IPS-18a (cell line): ENCODE data around the gene NT5C2.

ENCODE experiments used
- H3K27ac ChIP-seq: one replicate; pipeline ENCODE4 v1.5.1; 2013; ENCODE audit warnings: low read length
- H3K27me3 ChIP-seq: one replicate; pipeline ENCODE4 v1.6.1; 2013; ENCODE audit warnings: mild to moderate bottlenecking, low read length; ENCODE audit not compliant: control insufficient read depth, insufficient read depth
- H3K36me3 ChIP-seq: one replicate; pipeline ENCODE4 v1.6.1; 2013; ENCODE audit warnings: low read depth, low read length; ENCODE audit not compliant: control insufficient read depth
- H3K4me1 ChIP-seq: one replicate; pipeline ENCODE4 v1.6.1; 2013; ENCODE audit warnings: low read depth, low read length; ENCODE audit not compliant: control insufficient read depth
- H3K4me3 ChIP-seq: one replicate; pipeline ENCODE4 v1.5.1; 2013; ENCODE audit warnings: low read length
- H3K9ac ChIP-seq: one replicate; pipeline ENCODE4 v1.6.1; 2013; ENCODE audit warnings: mild to moderate bottlenecking, low read length, moderate library complexity
- H3K9me3 ChIP-seq: one replicate; pipeline ENCODE4 v1.6.1; 2013; ENCODE audit warnings: low read depth, low read length; ENCODE audit not compliant: control insufficient read depth

NT5C2 gene

GRCh38 chr10:103064956-103065355 lies 128.1 kb downstream of the NT5C2 start:
- no peak overlapping the region for H3K9ac ChIP-seq
- H3K4me1 ChIP-seq = peaks cover 7% of the 10 kb centered on the region
- no peaks in the 10 kb centered on the region for H3K9me3 ChIP-seq
- no peaks in the 10 kb centered on the region for H3K36me3 ChIP-seq
- no peak overlapping the region for H3K27ac ChIP-seq
- no peaks in the 10 kb centered on the region for H3K27me3 ChIP-seq
- no peak overlapping the region for H3K4me3 ChIP-seq

GRCh38 chr10:103062854-103063590 lies 130.1 kb downstream of the NT5C2 start:
- H3K4me1 ChIP-seq = peaks cover 7% of the 10 kb centered on the region
- no peaks in the 10 kb centered on the region for H3K9me3 ChIP-seq
- no peaks in the 10 kb centered on the region for H3K27me3 ChIP-seq
- H3K27ac ChIP-seq = no peak overlapping the region
- H3K4me3 ChIP-seq = no peak overlapping the region
- no peak overlapping the region for H3K9ac ChIP-seq
- H3K36me3 ChIP-seq = no peaks in the 10 kb centered on the region

- H3K9me3 ChIP-seq = no peaks in the 10 kb centered on the region
- peaks cover 7% of the 10 kb centered on the region for H3K4me1 ChIP-seq
- no peak overlapping the region for H3K9ac ChIP-seq
- no peak overlapping the region for H3K4me3 ChIP-seq
- H3K27ac ChIP-seq = no peak overlapping the region
- H3K36me3 ChIP-seq = no peaks in the 10 kb centered on the region
- H3K27me3 ChIP-seq = no peaks in the 10 kb centered on the region
Observed at GRCh38 chr10:103060575-103060974, 132.5 kb downstream of the NT5C2 start.

- Histone ChIP-seq H3K4me1 (peaks cover 5% of the 10 kb centered on the region), H3K9ac (no peak overlapping the region), H3K27me3 (no peaks in the 10 kb centered on the region), H3K9me3 (no peaks in the 10 kb centered on the region), H3K27ac (no peak overlapping the region), H3K36me3 (no peaks in the 10 kb centered on the region), H3K4me3 (no peak overlapping the region)
Observed at GRCh38 chr10:103058034-103058433, 135.0 kb downstream of the NT5C2 start.

- Histone ChIP-seq H3K4me3 (no peak overlapping the region), H3K9ac (no peak overlapping the region), H3K27ac (no peak overlapping the region), H3K4me1 (no peaks in the 10 kb centered on the region), H3K36me3 (no peaks in the 10 kb centered on the region), H3K27me3 (no peaks in the 10 kb centered on the region), H3K9me3 (no peaks in the 10 kb centered on the region)
Observed at GRCh38 chr10:103055105-103055504, 138.0 kb downstream of the NT5C2 start.

GRCh38 chr10:103054621-103055020 lies 138.5 kb downstream of the NT5C2 start:
- no peaks in the 10 kb centered on the region for H3K9me3 ChIP-seq
- H3K27ac ChIP-seq = no peak overlapping the region
- no peak overlapping the region for H3K4me3 ChIP-seq
- H3K4me1 ChIP-seq = no peaks in the 10 kb centered on the region
- no peaks in the 10 kb centered on the region for H3K36me3 ChIP-seq
- no peaks in the 10 kb centered on the region for H3K27me3 ChIP-seq
- no peak overlapping the region for H3K9ac ChIP-seq

GRCh38 chr10:103053659-103054581 lies 139.2 kb downstream of the NT5C2 start:
- Histone ChIP-seq H3K27ac (no peak overlapping the region), H3K9ac (no peak overlapping the region), H3K4me3 (no peak overlapping the region), H3K9me3 (no peaks in the 10 kb centered on the region), H3K27me3 (no peaks in the 10 kb centered on the region), H3K4me1 (no peaks in the 10 kb centered on the region), H3K36me3 (no peaks in the 10 kb centered on the region)

GRCh38 chr10:103049237-103049636 lies 143.8 kb downstream of the NT5C2 start:
- H3K36me3 ChIP-seq = no peaks in the 10 kb centered on the region
- no peaks in the 10 kb centered on the region for H3K9me3 ChIP-seq
- no peak overlapping the region for H3K9ac ChIP-seq
- no peak overlapping the region for H3K27ac ChIP-seq
- no peaks in the 10 kb centered on the region for H3K27me3 ChIP-seq
- peaks cover 5% of the 10 kb centered on the region for H3K4me1 ChIP-seq
- no peak overlapping the region for H3K4me3 ChIP-seq

GRCh38 chr10:103047381-103047780 lies 145.7 kb downstream of the NT5C2 start:
- Histone ChIP-seq H3K9ac (no peak overlapping the region), H3K4me3 (no peak overlapping the region)

GRCh38 chr10:103045961-103046360 lies 147.1 kb downstream of the NT5C2 start:
- H3K9ac ChIP-seq = no peak overlapping the region
- no peaks in the 10 kb centered on the region for H3K27me3 ChIP-seq
- H3K27ac ChIP-seq = no peak overlapping the region
- no peaks in the 10 kb centered on the region for H3K9me3 ChIP-seq
- H3K4me3 ChIP-seq = no peak overlapping the region
- peaks cover 24% of the 10 kb centered on the region for H3K4me1 ChIP-seq
- no peaks in the 10 kb centered on the region for H3K36me3 ChIP-seq

More at GRCh38 chr10:103047381-103047780, 145.7 kb downstream of the NT5C2 start:
- no peaks in the 10 kb centered on the region for H3K9me3 ChIP-seq
- H3K4me1 ChIP-seq = peaks cover 22% of the 10 kb centered on the region
- no peaks in the 10 kb centered on the region for H3K27me3 ChIP-seq
- H3K27ac ChIP-seq = no peak overlapping the region
- no peaks in the 10 kb centered on the region for H3K36me3 ChIP-seq

- no peaks in the 10 kb centered on the region for H3K9me3 ChIP-seq
- H3K36me3 ChIP-seq = no peaks in the 10 kb centered on the region
- no peak overlapping the region for H3K27ac ChIP-seq
- peaks cover 24% of the 10 kb centered on the region for H3K4me1 ChIP-seq
- H3K4me3 ChIP-seq = no peak overlapping the region
- no peaks in the 10 kb centered on the region for H3K27me3 ChIP-seq
- H3K9ac ChIP-seq = no peak overlapping the region
Observed at GRCh38 chr10:103044942-103045489, 148.1 kb downstream of the NT5C2 start.
